Epithelial cell of proximal tubule (primary cell): ENCODE measurements around the gene CUX1. TPM values are rescaled to one million over a fixed set of nuclear protein-coding genes. Genes with fewer than 3 reads are reported as not detected.
A peak's percentile ranks its signal among the peaks of the same experiment; 100 is the strongest.

Source experiments
- DNase-seq: peaks from one replicate; pipeline ENCODE4 v3.0.0-alpha.2; 2011; ENCODE audit warnings: low read depth
- H3K4me3 ChIP-seq: 2 replicates; pipeline ENCODE4 v1.5.1; 2011; ENCODE audit warnings: low read depth, mild to moderate bottlenecking, low read length
- CTCF ChIP-seq: conservative IDR thresholded peaks from 2 replicates; pipeline ENCODE4 v1.5.1; 2012; ENCODE audit warnings: low read depth, mild to moderate bottlenecking, low read length
- total RNA-seq: library from RNA; depleted of rRNA; stranded (reverse); fragments of >200 nt; gene quantifications from 2 replicates; pipeline ENCODE4 v1.2.3, GENCODE V29; 2015

Gene CUX1
- total RNA-seq, 1 donor from 2014 or later = 37.3 TPM

- no peak for TF ChIP-seq CTCF
These were observed 467.6 kb downstream of the CUX1 start for GRCh38 chr7:102284891-102285539.

DNA sequence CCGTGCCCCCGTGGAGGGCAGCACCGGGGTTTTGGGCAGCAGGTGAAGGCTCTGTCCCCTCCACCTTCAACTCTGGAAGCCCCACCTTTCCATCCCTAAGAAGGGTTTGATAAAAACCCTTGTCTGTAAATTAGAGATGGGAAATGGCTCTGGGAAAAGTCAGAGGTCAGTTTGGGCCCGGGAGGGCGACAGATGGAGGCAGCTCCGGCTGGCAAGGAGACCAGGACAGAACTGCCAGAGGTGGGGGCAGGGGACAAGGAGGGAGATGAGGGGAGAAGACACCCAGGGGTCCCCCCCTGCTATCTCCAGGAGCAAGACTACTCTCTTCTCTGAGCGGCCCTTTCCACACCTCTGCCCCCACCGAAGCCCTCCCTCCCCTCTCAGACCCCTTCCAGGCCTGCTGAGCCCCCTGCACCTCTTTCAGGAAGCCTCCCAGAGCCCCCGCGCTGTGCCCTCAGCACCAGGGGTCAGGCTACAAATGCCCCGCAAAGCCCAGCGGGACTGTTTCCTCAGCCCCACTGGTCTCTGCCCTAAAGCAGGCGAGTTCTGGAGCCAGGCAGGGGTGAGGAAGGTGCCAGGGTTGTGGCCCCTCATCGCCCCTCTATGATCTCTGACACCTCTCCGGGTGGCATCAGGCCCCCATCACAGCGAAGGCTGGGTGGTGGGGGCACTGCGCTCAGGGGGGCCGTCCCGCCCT, 468.3 kb downstream of the CUX1 start:
- H3K4me3 ChIP-seq = peak overlapping the region; percentile 99
- TF ChIP-seq CTCF = no peak

More at GRCh38 chr7:102284891-102285539, 467.6 kb downstream of the CUX1 start:
- no peak overlapping the region for H3K4me3 ChIP-seq
- no peak for DNase-seq

GRCh38 chr7:102286237-102287110, 469.0 kb downstream of the CUX1 start, which contains the start of gene SH2B2:
Gene SH2B2, plus strand, starts transcription at chr7:102286868. Its CDS starts 13,683 bp downstream, at chr7:102300551.
- peak; percentile 9 for TF ChIP-seq CTCF
- H3K4me3 ChIP-seq = peak within 1 kb of the TSS; percentile 99
- no peak for DNase-seq

More for the DNA sequence above, 468.3 kb downstream of the CUX1 start:
- DNase-seq = no peak

DNA sequence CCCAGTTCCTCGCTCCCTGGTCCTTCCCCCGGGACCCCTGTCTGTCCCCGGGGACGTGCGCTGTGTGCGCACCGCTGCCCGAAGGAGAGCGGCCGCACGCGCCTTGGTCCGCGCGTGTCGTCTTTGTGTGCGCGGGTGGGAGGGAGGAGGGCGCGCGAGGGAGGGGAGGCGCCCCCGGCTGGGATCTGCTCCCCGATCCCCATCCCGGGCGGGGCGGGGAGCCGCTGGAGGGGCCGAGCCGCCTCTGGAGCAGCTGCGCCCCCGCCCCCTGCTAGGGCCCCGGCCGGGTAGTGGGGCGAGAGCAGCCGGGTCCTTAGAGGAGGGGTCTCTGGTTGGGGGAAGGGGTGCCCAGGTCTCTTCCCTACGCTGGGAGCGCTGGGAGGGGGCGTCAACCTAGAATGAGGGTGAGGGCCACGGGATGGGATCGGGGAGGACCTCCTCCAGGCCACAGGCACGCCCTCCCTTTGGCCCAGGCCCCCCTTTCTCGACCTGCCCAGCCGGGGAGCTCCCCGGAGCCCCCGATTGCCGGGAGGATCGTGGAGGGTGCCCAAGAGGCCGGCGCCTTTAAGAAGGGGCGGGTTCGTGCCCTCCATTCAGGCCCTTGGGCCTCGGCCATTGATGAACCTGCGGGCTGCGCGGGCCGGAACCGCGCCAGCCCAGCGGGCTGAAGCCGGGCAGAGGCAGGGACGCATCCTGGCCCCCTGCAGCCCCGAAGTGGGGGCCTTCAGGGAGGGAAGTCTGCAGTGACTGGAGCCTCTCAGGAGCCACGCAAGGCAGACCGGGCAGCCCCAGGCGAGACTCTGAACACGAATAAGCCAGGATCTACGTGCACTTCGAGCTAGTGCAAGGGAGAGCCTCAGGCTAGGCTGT, 469.9 kb downstream of the CUX1 start:
- peak overlapping the region; percentile 99 for H3K4me3 ChIP-seq
- no peak for DNase-seq
- TF ChIP-seq CTCF = no peak

GRCh38 chr7:102287981-102288278, 470.5 kb downstream of the CUX1 start:
- TF ChIP-seq CTCF = no peak
- DNase-seq = no peak
- H3K4me3 ChIP-seq = peak overlapping the region; percentile 99

GRCh38 chr7:102288285-102288930, 471.0 kb downstream of the CUX1 start:
- H3K4me3 ChIP-seq = peak overlapping the region; percentile 99
- DNase-seq = no peak
- TF ChIP-seq CTCF = peak; percentile 41
